Measurements from ENCODE around the gene KRTAP10-2. TPM values are rescaled to one million over a fixed set of nuclear protein-coding genes. Genes with fewer than 3 reads are reported as not detected.
"Not testable (repeated sequence)": the region's sequence is repeated elsewhere in the genome, so short reads cannot be mapped to it uniquely, and the experiment has no call there.

Gene KRTAP10-2
- total RNA-seq, 1 experiment from 2014 or later: not detected

DNA sequence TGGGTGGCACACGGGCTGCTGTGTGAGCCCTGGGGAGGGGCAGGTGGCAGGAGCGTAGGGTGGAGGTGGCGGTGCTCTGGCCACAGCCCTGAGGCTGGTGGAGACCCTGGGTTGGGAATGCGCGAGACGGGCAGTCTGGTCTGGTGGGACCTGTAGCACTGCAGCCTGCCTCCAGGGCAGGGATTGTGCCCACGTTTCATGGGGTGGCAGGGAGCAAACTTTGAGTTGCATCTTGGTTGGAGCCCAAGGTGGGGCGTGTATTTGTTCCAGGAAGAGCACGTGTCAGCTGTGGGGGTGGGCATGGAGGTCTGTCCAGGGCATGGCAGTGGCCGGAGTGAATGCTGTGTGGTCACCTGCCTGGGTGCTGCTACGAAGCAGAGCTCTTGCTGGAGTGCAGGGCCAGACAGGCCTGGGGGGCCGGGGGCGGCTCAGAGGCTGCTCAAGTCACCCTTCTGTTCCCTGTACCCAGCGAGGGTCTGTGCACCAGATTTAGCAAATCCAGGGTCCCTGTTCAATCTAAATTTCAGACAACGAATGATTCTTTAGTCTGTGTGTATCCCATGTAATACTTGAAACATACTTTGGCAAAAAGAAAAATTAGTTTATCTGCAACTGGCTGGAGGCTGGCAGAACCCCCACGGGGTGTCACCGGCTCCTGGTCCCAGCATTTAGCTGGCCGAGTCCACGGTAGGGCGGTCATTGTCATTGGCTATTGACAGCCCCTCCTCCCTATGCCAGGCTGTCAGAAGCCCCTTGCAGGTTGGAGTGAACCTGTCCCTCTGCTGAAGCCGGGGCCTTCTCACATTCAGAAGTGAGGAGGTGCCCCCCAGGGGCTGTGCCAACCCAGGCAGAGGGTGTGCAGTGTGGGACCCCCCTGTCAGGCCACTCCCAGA is 38.6 kb downstream of the KRTAP10-2 start:
- no peak for DNase-seq (ENCODE audit: low read depth, low spot score)
- in situ Hi-C loops (cut with HindIII; ENCODE audit: low pct_unique_long_range_greater_than_20kb, low sequenced_read_pairs): no loop called here

DNA sequence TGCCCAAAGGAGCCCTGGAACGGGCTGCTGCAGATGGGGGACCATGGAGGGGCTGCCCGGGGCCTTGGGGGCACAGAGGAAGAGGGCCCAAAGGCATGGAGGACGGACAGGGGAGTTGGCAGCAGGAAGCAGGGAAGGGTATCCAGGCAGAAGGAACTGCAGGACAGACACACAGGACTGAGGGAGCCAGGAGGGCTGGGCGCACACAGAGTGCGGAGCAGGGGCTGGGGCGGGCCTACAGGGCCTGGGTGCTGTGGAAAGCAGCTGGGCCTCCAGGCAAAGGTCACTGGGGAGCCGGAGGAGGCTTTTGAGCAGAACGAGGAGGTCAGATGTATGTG is 39.4 kb downstream of the KRTAP10-2 start:
- in situ Hi-C loops (cut with HindIII; ENCODE audit: low pct_unique_long_range_greater_than_20kb, low sequenced_read_pairs): no loop called here
- no peak for DNase-seq (ENCODE audit: low read depth, low spot score)

GRCh38 chr21:44511219-44511937 is 39.9 kb downstream of the KRTAP10-2 start:
- no peak for DNase-seq (ENCODE audit: low read depth, low spot score)
- in situ Hi-C loops (cut with HindIII; ENCODE audit: low pct_unique_long_range_greater_than_20kb, low sequenced_read_pairs): no loop called here

DNA sequence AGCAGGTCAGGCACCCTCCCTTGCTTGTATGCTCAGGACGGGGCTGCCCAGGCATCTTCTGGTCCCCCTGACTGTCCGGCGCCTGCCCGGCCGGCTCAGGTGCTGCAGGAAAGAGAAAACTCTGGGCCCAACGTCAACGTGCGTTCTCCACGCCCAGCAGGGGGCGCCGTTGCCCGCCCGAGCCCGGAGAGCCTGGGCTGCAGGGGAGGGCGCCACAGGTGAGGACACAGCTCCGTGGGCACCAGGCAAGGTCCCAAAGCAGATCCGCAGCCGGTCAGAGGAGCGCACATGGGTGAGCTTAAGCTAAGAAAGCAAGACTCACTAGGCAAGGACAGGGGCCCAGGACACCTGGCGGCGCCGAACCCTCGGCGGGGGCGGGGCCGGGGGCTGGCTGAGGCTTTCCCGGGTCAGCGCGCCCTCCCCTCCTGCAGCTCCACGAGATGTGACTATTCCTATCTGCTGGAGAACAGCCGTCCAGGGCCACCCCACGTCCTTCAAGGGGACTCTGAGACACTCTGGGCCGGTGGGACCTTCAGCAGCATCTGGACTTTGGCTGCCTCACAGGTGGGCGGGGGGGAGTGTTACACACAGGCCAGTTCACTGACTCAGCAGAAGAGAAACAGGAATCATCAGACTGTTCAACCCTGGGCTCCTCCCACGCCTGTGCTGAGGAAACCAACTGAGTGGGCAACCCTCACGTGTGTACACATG is 40.6 kb downstream of the KRTAP10-2 start:
- in situ Hi-C loops (cut with HindIII; ENCODE audit: low pct_unique_long_range_greater_than_20kb, low sequenced_read_pairs): no loop called here
- DNase-seq (ENCODE audit: low read depth, low spot score): peak; percentile 51

GRCh38 chr21:44510109-44510507 is 41.2 kb downstream of the KRTAP10-2 start:
- in situ Hi-C loops (cut with HindIII; ENCODE audit: low pct_unique_long_range_greater_than_20kb, low sequenced_read_pairs): no loop called here
- no peak for DNase-seq (ENCODE audit: low read depth, low spot score)

DNA sequence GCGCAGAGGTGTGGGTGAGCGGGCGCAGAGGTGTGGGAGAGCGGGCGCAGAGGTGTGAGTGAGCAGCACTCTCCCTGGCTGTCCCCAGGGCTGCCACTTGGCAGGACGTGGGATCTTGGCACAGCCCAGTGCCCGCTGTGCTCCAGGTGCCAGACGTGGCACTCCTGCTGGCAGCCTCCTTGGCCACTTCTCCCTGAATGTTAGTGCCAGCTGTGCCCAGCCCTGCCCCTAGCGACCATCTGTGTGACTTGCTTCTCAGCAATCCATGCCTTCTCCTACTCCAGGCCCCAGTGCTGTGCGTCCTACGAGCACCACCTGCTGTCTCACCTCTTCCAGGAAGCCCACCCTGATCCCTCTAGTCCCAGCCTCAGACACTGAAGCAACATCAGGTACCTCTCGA is 41.8 kb downstream of the KRTAP10-2 start:
- in situ Hi-C loops (cut with HindIII; ENCODE audit: low pct_unique_long_range_greater_than_20kb, low sequenced_read_pairs): no loop called here
- DNase-seq (ENCODE audit: low read depth, low spot score): peak; percentile 56

GRCh38 chr21:44508711-44509445 is 42.4 kb downstream of the KRTAP10-2 start:
- in situ Hi-C loops (cut with HindIII; ENCODE audit: low pct_unique_long_range_greater_than_20kb, low sequenced_read_pairs): no loop called here
- no peak for DNase-seq (ENCODE audit: low read depth, low spot score)

GRCh38 chr21:44508426-44508710 is 42.9 kb downstream of the KRTAP10-2 start:
- DNase-seq (ENCODE audit: low read depth, low spot score): no peak
- in situ Hi-C loops (cut with HindIII; ENCODE audit: low pct_unique_long_range_greater_than_20kb, low sequenced_read_pairs): no loop called here

GRCh38 chr21:44507673-44508425 is 43.5 kb downstream of the KRTAP10-2 start:
- in situ Hi-C loops (cut with HindIII; ENCODE audit: low pct_unique_long_range_greater_than_20kb, low sequenced_read_pairs): no loop called here
- no peak for DNase-seq (ENCODE audit: low read depth, low spot score)

DNA sequence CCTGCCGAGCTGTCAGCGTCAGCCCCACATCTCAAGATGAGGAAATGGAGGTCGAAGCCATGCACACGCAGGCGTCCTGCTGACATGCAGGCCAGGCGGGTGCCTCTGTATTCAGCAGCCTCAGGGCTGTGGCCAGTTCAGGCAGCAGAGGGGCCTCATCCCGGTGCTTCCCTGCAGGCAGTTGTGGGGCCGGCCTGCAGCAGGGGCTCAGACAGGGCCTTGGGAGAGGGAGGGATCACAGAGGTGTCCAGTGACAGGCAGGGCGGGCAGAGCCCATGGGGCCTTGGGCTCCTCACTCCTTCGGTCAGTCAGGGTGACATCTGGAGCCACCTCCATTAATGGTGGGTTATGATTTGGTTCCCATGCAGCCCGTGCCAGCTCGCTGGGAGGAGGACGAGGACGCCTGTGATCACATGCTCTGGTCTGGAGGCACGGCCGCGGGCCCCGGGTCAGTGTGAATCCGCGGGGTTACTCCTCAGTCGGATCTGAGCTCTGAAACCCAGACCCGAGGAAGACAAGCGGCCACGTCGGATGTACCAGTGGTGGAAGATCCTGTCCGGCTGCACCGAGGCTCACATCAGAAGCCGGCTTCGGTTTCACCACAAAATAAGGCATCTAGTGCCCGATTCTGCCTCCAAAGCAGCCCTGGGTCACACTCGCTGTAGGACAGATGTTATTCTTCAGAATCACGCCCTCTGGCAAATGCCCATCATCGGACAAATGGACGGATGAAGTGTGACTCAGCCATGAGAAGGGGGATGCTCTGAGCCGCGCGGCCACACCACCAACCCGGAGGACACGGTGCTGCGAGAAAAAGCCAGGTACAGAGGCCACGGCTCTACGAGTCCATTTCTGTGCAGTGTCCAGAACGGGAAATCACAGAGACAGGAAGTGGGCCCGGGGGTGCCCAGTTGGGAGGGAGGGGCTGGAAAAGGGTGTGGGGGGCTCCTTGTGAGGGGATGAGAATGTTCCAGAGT is 44.7 kb downstream of the KRTAP10-2 start:
- DNase-seq (ENCODE audit: low read depth, low spot score): no peak
- in situ Hi-C loops (cut with HindIII; ENCODE audit: low pct_unique_long_range_greater_than_20kb, low sequenced_read_pairs): no loop called here

- in situ Hi-C loops (cut with HindIII; ENCODE audit: low pct_unique_long_range_greater_than_20kb, low sequenced_read_pairs): no loop called here
- DNase-seq (ENCODE audit: low read depth, low spot score): no peak
Observed at GRCh38 chr21:44505673-44506278, 45.5 kb downstream of the KRTAP10-2 start.

GRCh38 chr21:44503901-44504399 is 47.4 kb downstream of the KRTAP10-2 start:
- in situ Hi-C loops (cut with HindIII; ENCODE audit: low pct_unique_long_range_greater_than_20kb, low sequenced_read_pairs): no loop called here
- DNase-seq (ENCODE audit: low read depth, low spot score): no peak

GRCh38 chr21:44503006-44503889 is 48.1 kb downstream of the KRTAP10-2 start:
- in situ Hi-C loops (cut with HindIII; ENCODE audit: low pct_unique_long_range_greater_than_20kb, low sequenced_read_pairs); DNase-seq (ENCODE audit: low read depth, low spot score): not testable (repeated sequence)

GRCh38 chr21:44502171-44502958 is 48.9 kb downstream of the KRTAP10-2 start:
- DNase-seq (ENCODE audit: low read depth, low spot score): no peak
- in situ Hi-C loops (cut with HindIII; ENCODE audit: low pct_unique_long_range_greater_than_20kb, low sequenced_read_pairs): no loop called here

Measured in SK-MEL-5 (cell line).